ENCODE data around the gene GPR3.
"Not testable (repeated sequence)": the region's sequence is repeated elsewhere in the genome, so short reads cannot be mapped to it uniquely, and the experiment has no call there.

Gene GPR3

GRCh38 chr1:27399251-27400025 lies 7.0 kb downstream of the GPR3 start:
- no peak for DNase-seq (ENCODE audit: low spot score)

GRCh38 chr1:27400082-27400962 lies 7.9 kb downstream of the GPR3 start:
- DNase-seq (ENCODE audit: low spot score) = no peak

- no peak for DNase-seq (ENCODE audit: low spot score)
These were observed 8.5 kb downstream of the GPR3 start for GRCh38 chr1:27400963-27401341.

- peak; percentile 28 for DNase-seq (ENCODE audit: low spot score)
These were observed 9.9 kb downstream of the GPR3 start for GRCh38 chr1:27402349-27402754.

DNA sequence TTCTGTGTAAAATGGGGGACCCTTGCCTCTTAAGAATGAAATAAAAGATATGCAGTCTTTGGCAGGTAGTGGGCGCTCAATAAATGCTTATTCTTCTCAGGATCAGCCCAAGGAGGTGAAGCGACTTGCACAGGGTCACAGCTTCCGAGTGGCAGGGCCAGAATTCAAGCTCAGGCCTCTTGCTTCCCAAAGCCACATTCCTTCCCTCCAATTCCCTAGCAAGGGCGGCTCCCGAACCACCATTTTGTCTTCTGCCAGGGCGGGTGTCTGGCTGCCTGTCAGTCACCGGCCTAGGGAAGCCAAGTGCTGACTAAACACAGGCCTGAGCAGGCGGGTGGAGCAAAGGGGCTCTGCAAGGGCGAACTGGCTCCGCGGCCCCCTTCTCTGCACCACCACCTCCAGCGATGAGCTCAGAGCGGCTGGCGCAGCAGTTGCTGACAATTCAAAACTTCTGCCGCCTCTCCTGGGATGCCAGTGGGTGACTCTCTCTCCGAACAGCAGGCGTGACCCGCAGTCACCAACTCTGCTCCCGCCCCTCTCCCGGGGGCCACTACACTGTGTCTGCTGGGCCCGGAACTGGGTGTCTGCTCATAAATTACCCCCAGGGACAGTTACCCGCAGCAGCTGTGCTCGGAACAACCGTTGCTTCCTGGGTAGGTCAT lies 10.8 kb downstream of the GPR3 start:
- no peak for DNase-seq (ENCODE audit: low spot score)

DNA sequence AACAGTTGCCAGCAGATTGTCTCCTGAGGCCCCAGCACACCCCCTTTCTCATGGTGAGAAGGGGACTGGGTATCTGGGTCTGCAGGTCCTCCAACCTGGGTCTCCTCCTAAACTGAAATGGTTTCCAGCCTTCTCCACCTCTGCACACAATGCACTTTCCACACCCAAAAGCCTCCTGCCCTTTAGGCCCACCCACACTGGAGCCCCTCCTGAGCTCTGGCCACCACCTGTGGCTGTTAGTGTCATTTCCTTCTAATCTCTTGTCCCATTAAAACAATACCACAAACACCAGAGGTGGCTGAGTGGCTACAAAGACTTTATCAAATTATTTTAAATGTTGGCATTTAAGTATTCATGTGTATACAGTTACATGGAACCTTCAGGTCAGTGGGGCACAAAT lies 11.5 kb downstream of the GPR3 start:
- no peak for DNase-seq (ENCODE audit: low spot score)

GRCh38 chr1:27405074-27405473 lies 12.7 kb downstream of the GPR3 start:
- DNase-seq (ENCODE audit: low spot score) = no peak

DNA sequence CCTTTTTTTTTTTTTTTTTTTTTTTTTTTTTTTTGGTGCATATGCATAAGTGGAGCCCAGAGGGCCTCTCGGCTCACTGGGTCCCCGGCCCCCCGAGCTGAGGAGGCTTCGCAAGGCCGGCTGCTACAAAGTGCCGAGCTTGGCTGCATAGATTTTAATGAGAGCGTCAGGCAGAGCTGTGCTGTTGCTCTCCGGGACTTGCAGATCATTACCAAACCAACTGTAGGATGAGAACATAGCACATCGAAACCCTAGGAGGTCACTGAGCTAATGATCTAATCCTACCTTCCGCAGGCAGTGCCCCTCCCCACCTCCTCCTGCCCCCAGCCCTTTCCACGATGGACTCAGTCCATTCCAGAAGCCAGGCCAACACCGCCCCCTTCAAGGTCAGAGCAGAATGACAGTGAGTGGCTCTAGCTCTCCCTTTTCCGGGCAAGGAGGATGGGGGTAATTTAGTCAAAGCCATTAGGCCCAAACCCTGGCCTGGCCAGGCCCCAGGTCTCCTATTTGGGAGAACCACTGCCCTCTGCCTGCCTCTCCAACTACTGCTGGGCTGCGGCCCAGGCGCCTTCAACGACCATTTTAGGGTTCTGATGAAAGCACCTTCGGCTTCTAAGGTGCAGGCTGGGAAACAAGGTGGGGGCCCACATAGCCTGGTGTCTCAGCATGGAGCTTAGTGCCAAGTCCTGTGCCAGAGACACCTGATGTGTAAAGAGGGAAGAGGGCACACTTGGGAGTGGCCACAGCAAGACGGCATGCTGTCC lies 13.4 kb downstream of the GPR3 start:
- DNase-seq (ENCODE audit: low spot score) = not testable (repeated sequence)

GRCh38 chr1:27406362-27406680 lies 13.9 kb downstream of the GPR3 start:
- no peak for DNase-seq (ENCODE audit: low spot score)

DNA sequence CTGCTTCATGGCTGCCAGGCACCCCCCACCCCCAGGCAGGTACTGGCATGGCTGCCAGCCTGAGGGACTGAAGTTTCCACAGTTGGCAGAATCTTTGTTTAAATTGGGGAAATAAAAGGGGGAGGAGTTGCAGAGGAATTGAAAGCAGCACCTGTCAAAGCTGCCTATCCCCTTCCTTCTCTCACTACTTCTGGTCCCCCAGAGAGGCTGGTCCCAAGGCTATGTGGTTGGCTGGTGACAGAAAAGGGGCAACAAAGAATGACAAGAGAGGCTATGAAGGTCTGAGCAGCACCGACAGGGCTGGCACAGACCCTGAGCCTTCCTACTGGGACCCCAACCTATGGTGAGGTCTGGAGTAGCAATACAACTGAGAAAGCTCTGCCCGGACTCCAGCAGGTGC lies 14.4 kb downstream of the GPR3 start:
- not testable (repeated sequence) for DNase-seq (ENCODE audit: low spot score)

DNA sequence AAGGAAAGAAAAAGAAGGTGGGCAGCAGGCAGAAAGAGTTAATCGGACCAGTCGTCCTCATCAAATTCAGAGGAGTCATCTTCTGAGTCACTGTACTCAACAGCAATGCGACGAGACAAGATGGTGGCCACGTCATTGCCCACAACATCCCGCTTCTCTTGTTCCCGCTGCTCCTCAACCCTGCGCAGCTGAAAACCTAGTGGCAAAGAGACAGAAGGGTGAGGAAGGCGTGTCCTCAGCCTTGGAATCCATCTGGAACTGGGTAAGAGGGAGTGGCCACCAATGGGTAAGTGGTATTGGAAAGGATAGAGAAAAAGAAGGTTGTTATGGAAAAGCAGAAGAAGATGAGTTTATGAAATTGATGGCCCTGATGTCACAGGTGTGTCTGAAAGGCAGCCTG lies 15.7 kb downstream of the GPR3 start:
- DNase-seq (ENCODE audit: low spot score) = no peak

DNA sequence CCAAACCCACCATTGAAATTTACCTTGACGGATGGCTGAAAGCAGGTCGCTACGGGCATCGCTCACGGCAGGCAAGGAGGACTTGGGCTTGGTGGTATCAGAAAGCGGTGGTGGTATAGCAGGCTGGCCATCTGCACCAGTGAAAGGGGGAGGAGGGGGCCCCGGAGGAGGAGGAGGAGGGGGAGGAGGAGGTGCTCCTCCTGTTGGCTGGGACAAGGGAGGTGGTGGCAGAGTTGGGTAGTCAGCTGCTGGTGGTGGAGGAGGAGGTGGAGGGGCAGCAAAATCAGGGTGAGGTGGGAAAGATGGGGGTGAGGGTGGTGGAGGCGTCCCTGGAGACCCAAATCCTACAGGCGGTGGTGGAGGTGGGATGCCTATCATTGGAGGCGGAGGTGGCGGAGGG lies 17.2 kb downstream of the GPR3 start:
- no peak for DNase-seq (ENCODE audit: low spot score)

- no peak for DNase-seq (ENCODE audit: low spot score)
These were observed 18.3 kb downstream of the GPR3 start for GRCh38 chr1:27410709-27411108.

DNA sequence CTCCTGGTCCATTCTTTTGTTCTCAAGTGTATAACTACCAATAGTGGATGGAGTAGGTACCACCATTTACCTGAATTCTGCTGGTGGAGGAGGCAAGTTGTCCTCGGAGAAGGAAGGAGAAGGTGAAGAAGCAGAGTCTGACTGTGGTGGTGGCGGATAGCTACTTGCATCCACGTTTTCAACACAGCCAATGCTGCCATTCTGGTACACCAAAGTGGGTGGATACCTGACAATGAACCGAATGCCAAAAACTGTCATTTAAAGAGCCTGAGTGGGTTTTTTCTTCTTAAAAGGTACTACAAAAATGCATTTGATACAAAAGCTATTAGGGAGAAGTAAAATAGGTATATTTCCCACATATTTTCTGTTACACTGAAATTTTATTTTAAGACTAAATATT lies 20.1 kb downstream of the GPR3 start:
- no peak for DNase-seq (ENCODE audit: low spot score)

DNA sequence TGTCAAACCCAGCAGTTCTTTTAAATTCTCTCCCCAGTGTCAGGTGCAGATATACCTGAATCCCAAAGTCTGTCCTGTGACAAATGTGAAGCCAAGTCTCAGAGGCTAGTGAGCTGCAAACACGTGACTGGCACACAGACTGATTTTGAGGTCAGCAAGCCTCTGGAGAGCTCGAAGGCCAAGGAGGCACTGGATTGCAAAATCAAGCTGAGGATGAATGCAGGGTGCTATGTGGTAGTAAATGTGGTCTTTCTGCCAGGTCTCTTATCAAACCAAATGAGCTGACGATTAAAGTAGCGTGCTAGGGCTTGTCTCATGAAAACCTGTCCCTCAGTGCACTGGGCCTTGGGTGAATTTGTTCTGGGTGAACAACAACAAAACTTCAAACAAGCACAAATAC lies 20.6 kb downstream of the GPR3 start:
- no peak for DNase-seq (ENCODE audit: low spot score)

GRCh38 chr1:27414091-27414490 lies 21.7 kb downstream of the GPR3 start:
- no peak for DNase-seq (ENCODE audit: low spot score)

DNA sequence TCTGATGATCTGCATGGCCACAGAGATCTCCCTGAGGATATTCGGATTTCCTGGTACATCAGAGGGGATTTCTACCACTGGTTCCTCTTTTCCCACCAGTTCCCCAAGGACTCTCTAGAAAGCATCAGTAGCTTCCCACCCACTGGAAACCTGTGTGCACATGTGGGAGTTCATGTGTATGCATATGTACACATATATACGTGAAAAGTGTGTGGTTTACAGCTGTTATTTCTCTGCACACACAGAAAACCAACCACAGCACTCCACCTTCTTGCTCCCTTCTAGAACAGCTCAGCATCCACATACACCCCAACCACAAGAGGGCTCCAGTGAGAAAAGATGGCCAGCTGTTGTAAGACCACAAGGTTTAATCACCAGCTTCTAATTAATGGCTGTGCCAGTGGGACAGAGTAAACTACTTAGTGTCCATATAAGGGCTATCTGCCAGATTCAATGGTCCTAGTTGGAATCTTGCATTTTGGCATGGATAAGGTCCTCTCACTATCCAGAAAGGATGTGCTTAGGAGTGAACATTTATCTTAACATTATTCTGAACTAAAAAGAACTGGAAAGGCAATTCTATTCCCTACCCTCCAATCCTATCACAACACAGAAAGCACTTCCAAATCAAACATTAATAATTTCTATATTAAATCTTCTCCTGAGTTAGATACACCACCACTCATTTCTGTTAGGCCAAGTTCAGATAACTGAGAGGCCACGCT lies 24.1 kb downstream of the GPR3 start:
- peak; percentile 67 for DNase-seq (ENCODE audit: low spot score)

- DNase-seq (ENCODE audit: low spot score) = no peak
These were observed 25.3 kb downstream of the GPR3 start for GRCh38 chr1:27417713-27418112.

GRCh38 chr1:27418326-27419185 lies 26.1 kb downstream of the GPR3 start:
- DNase-seq (ENCODE audit: low spot score) = no peak

DNA sequence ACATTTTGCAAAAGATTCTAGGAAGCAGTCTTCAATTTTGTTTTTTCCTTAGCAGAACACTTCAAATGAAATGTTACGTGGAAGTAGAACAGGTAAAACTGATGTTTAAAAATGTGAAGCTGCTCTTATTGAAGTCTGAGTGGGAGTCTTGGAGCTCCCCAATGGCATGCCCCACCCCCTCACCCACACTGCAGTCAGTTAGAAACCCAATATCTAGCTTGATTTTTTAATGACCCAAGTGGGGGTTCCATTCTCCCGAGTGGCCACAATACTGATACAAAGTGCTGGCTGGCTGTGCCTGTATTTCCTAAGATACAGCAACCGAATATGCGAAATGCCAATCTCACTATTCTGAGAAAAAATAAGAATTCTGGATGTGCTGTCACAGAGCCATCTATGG lies 31.3 kb downstream of the GPR3 start:
- no peak for DNase-seq (ENCODE audit: low spot score)

DNA sequence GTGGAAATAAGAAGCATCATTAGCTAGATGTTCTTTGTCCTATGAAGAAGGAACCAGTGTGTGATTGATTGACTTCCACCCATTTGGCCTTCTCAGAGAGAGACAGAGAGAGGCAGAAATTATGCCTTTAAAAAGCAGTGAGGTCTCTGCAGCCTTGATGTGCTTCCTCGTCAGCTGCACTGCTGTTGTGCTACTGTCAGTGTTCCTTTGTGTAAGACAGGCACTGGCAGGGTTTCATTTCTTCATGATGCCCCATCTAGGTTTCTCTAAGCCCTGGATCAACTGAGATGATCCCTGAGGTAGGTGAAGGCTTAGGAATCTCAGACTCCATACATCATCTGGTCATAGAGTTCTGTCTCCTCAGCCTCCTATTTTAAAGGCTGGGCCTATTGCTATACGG lies 34.9 kb downstream of the GPR3 start:
- no peak for DNase-seq (ENCODE audit: low spot score)

All from SW480 (cell line).